22Rv1 (cell line): ENCODE measurements around the gene TAF8.

Experiments
- CTCF ChIP-seq: fragments of 450-650 bp; IDR thresholded peaks from 2 replicates; pipeline ENCODE4 v1.5.1; 2017; ENCODE audit warnings: mild to moderate bottlenecking
- ZFX ChIP-seq: fragments of 450-650 bp; IDR thresholded peaks from 2 replicates; pipeline ENCODE4 v1.6.1; 2017; ENCODE audit warnings: antibody characterized with exemption, borderline replicate concordance

- TF ChIP-seq CTCF (no peak), ZFX (no peak)
Measured at GRCh38 chr6:42007286-42008137, 42.8 kb upstream of the TAF8 start.
